CD14-positive monocyte (primary cell): ENCODE results near the gene FOXE1. TPM values are rescaled to one million over a fixed set of nuclear protein-coding genes. Genes with fewer than 3 reads are reported as not detected.
A peak's percentile ranks its signal among the peaks of the same experiment; 100 is the strongest.

Experiments
- DNase-seq, 3 donors: peaks; one replicate each; pipeline ENCODE4 v3.0.0-alpha.2; 2011 to 2022
- H2AFZ ChIP-seq: 2 replicates; pipeline ENCODE4 v1.6.0; 2012; ENCODE audit warnings: mild to moderate bottlenecking, low read depth, low read length, inconsistent platforms; ENCODE audit not compliant: insufficient read depth, poor library complexity, severe bottlenecking
- H3K27ac ChIP-seq, 2 donors: 1 replicate in 1 of 2; 2 replicates in 1 of 2; pipeline ENCODE4 v1.5.1; 2012 to 2013; ENCODE audit warnings: low read length in 2 of 2, control low read depth in 1 of 2, inconsistent platforms in 1 of 2, low read depth in 1 of 2, mild to moderate bottlenecking in 1 of 2
- H3K27me3 ChIP-seq, 2 donors: one replicate each; pipeline versions ENCODE4 v1.6.0 to v1.6.1; 2011 to 2013; ENCODE audit warnings: low read length in 2 of 2; ENCODE audit not compliant: control insufficient read depth in 2 of 2, insufficient read depth in 2 of 2
- H3K36me3 ChIP-seq, 2 donors: replicated peaks in 1 of 2; 1 replicate in 1 of 2; 2 replicates in 1 of 2; pipeline versions ENCODE4 v1.5.1 to v1.6.1; 2012 to 2013; ENCODE audit warnings: low read length in 2 of 2, control low read depth in 1 of 2, inconsistent platforms in 1 of 2, mild to moderate bottlenecking in 1 of 2; ENCODE audit not compliant: insufficient read depth in 2 of 2, control insufficient read depth in 1 of 2
- H3K4me1 ChIP-seq, 2 donors: 1 replicate in 1 of 2; 2 replicates in 1 of 2; pipeline versions ENCODE4 v1.5.1 to v1.6.1; 2012 to 2013; ENCODE audit warnings: low read length in 2 of 2, control low read depth in 1 of 2, inconsistent platforms in 1 of 2, mild to moderate bottlenecking in 1 of 2, moderate library complexity in 1 of 2; ENCODE audit not compliant: insufficient read depth in 2 of 2, control insufficient read depth in 1 of 2
- H3K4me2 ChIP-seq: replicated peaks from 2 replicates; pipeline ENCODE3; 2012; ENCODE audit warnings: low read length, moderate library complexity, mild to moderate bottlenecking; ENCODE audit not compliant: poor library complexity, severe bottlenecking; ENCODE audit errors: extremely low read depth
- H3K4me3 ChIP-seq, 3 experiments: fragments of 200-600 bp in 1 of 3; sonication (generic) in 1 of 3; replicated peaks in 1 of 3; 1 replicate in 2 of 3; 2 replicates in 1 of 3; pipeline ENCODE4 v1.5.1; 2011 to 2013; ENCODE audit warnings: low read length in 3 of 3, mild to moderate bottlenecking in 3 of 3, control low read depth in 2 of 3, low read depth in 2 of 3, inconsistent platforms in 1 of 3, moderate library complexity in 1 of 3
- H3K79me2 ChIP-seq: 2 replicates; pipeline ENCODE4 v1.6.0; 2012; ENCODE audit warnings: mild to moderate bottlenecking, control low read depth, inconsistent platforms, low read length, moderate library complexity; ENCODE audit not compliant: insufficient read depth
- H3K9ac ChIP-seq: 2 replicates; pipeline ENCODE4 v1.6.0; 2017; ENCODE audit warnings: low read length, mild to moderate bottlenecking; ENCODE audit not compliant: insufficient read depth, poor library complexity, severe bottlenecking
- H3K9me3 ChIP-seq, 2 donors: replicated peaks in 1 of 2; 1 replicate in 1 of 2; 2 replicates in 1 of 2; pipeline versions ENCODE4 v1.5.1 to v1.6.1; 2012 to 2013; ENCODE audit warnings: low read length in 2 of 2, control low read depth in 1 of 2; ENCODE audit not compliant: control insufficient read depth in 1 of 2, insufficient read depth in 1 of 2
- H4K20me1 ChIP-seq: 2 replicates; pipeline ENCODE4 v1.6.0; 2012; ENCODE audit warnings: mild to moderate bottlenecking, low read length, control low read depth, moderate library complexity; ENCODE audit not compliant: insufficient read depth
- H3K27ac Mint-ChIP-seq, 7 donors: one replicate each; pipeline ENCODE4 v1.8.0; 2020; ENCODE audit warnings: mild to moderate bottlenecking in 7 of 7, mixed read lengths in 7 of 7, moderate library complexity in 6 of 7, inconsistent platforms in 2 of 7
- H3K27me3 Mint-ChIP-seq, 3 donors: one replicate each; pipeline ENCODE4 v1.8.0; 2021 to 2022; ENCODE audit warnings: low read depth in 3 of 3, mild to moderate bottlenecking in 3 of 3, mixed read lengths in 3 of 3, moderate library complexity in 3 of 3, inconsistent platforms in 1 of 3
- H3K36me3 Mint-ChIP-seq, 2 donors: one replicate each; pipeline ENCODE4 v1.8.0; 2020; ENCODE audit warnings: mixed read lengths in 2 of 2, inconsistent platforms in 1 of 2, mild to moderate bottlenecking in 1 of 2
- H3K4me1 Mint-ChIP-seq: one replicate; pipeline ENCODE4 v1.8.0; 2020; ENCODE audit warnings: mild to moderate bottlenecking, mixed read lengths
- H3K4me3 Mint-ChIP-seq, 2 donors: one replicate each; pipeline ENCODE4 v1.8.0; 2020; ENCODE audit warnings: mild to moderate bottlenecking in 2 of 2, mixed read lengths in 2 of 2, moderate library complexity in 1 of 2
- H3K9me3 Mint-ChIP-seq, 7 donors: one replicate each; pipeline ENCODE4 v1.8.0; 2020 to 2022; ENCODE audit warnings: mixed read lengths in 7 of 7, mild to moderate bottlenecking in 6 of 7, moderate library complexity in 6 of 7, inconsistent platforms in 2 of 7
- WGBS: methylation state at CpG from one replicate; pipeline ENCODE4 v1.1.5; 2013; ENCODE audit warnings: missing lambda C conversion rate; ENCODE audit not compliant: insufficient coverage; 5-methylcytosine and 5-hydroxymethylcytosine counted together
- intact Hi-C, 2 donors: fragments of 100-400 bp; cut with micrococcal nuclease; formaldehyde crosslinking; loops; one replicate each; pipeline versions ENCODE4 v1.15.0 to v1.15.1; 2023
- polyA plus RNA-seq, 3 donors: library from polyadenylated mRNA; depleted of rRNA in 1 of 3; unstranded in 2 of 3; stranded (reverse) in 1 of 3; fragments of 300-500 nt in 2 of 3; fragments of >200 nt in 1 of 3; fragmentation: Illumina TruSeq in 2 of 3; gene quantifications; 1 replicate in 2 of 3; 2 replicates in 1 of 3; pipeline ENCODE4 v1.2.3, GENCODE V29; 2012 to 2021
- TF ChIP-seq, protein P1 (sequence below): fragments of 200-600 bp; IDR thresholded peaks from one replicate; pipeline ENCODE4 v1.8.0; 2022; ENCODE audit warnings: antibody characterized with exemption, mild to moderate bottlenecking

FOXE1 gene
- polyA plus RNA-seq, 3 donors: 0.01 TPM; not detected in 2

DNA sequence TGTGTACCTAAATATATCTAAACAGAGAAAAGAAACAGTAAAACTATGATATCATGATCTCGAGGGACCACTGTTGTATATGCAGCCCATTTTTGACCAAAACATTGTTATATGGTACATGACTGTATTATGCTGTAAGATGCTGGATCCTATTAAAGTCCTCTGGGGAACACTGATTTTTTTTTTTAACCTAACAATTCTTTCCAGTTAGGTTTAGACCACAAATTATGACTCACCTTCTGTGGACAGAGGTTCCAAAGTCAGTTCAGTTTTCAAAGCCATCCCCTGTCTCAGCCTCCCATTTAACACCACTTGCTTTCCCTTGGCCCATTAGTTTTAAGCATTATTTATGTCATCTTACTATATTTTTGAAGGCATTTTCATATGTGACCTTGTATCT is 42.2 kb downstream of the FOXE1 start:
- Mint-ChIP-seq H3K4me3 (no peak overlapping the region), H3K27ac (no peak overlapping the region), H3K4me1 (peaks cover 4% of the 10 kb centered on the region), H3K27me3 (peaks cover 0 to 6% (median 0%) of the 10 kb centered on the region in 3 donors), H3K36me3 (peaks cover 22 to 29% of the 10 kb centered on the region in 2 donors), H3K9me3 (peaks cover 0 to 6% (median 0%) of the 10 kb centered on the region in 7 donors)
- intact Hi-C loops: loop anchor here in 1 of 2 donors (10.0 kb wide), 1 partner anchor 140 kb away; no protein-coding TSS in a partner anchor
- Histone ChIP-seq H4K20me1 (no peaks in the 10 kb centered on the region), H3K4me2 (no peak overlapping the region), H3K79me2 (peaks cover 2% of the 10 kb centered on the region), H3K9me3 (no peaks in the 10 kb centered on the region), H3K4me3 (no peak overlapping the region), H3K36me3 (peaks cover 0 to 12% of the 10 kb centered on the region in 2 donors), H3K27ac (no peak overlapping the region), H3K4me1 (no peaks in the 10 kb centered on the region), H3K9ac (no peak overlapping the region), H2AFZ (no peak overlapping the region), H3K27me3 (no peaks in the 10 kb centered on the region)
- TF ChIP-seq, protein P1, sequence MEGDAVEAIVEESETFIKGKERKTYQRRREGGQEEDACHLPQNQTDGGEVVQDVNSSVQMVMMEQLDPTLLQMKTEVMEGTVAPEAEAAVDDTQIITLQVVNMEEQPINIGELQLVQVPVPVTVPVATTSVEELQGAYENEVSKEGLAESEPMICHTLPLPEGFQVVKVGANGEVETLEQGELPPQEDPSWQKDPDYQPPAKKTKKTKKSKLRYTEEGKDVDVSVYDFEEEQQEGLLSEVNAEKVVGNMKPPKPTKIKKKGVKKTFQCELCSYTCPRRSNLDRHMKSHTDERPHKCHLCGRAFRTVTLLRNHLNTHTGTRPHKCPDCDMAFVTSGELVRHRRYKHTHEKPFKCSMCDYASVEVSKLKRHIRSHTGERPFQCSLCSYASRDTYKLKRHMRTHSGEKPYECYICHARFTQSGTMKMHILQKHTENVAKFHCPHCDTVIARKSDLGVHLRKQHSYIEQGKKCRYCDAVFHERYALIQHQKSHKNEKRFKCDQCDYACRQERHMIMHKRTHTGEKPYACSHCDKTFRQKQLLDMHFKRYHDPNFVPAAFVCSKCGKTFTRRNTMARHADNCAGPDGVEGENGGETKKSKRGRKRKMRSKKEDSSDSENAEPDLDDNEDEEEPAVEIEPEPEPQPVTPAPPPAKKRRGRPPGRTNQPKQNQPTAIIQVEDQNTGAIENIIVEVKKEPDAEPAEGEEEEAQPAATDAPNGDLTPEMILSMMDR: no peak
- no peak for DNase-seq
- no CpG with 5 or more reads among the region's 1 CpG for WGBS

DNA sequence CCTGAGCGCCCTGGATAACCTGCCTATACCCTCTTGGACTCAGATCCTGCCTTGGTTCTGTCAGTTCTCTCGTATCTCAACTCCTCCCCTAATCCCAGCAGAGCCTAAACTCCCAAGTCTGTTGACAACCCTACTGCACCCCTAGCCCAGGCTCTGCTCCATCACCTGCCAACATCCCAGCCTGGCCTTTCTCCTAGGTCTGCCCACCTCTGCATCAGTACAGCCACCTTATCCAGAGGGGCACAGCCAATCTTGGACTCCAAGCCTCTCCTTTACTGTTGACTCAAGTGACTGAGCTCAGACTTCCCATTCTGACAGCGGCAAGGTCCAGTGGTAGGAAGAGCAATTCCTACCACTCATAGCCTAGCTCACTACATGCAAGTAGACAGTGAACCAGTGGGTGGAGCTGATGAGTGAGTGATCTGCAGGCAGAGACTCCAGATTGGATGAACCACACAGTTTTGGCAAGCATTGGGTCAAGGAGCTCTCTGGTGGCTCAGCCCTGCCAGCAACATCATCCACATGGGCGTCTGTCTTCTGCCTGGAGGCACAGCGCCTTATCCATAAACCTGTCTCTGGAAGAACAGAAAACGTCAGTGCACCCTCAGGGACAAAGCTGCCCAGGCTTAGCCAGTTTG is 42.8 kb downstream of the FOXE1 start:
- H3K4me1 ChIP-seq: no peaks in the 10 kb centered on the region
- Mint-ChIP-seq H3K27ac (peak overlapping the region in 1 of 7 donors; percentile 23), H3K27me3 (peaks cover 0 to 6% (median 0%) of the 10 kb centered on the region in 3 donors), H3K4me1 (peaks cover 4% of the 10 kb centered on the region), H3K9me3 (peaks cover 0 to 6% (median 0%) of the 10 kb centered on the region in 7 donors), H3K4me3 (no peak overlapping the region), H3K36me3 (peaks cover 28 to 33% of the 10 kb centered on the region in 2 donors)
- H3K9ac ChIP-seq: no peak overlapping the region
- intact Hi-C loops: loop anchor here in 1 of 2 donors (10.0 kb wide), 1 partner anchor 139 kb away; no protein-coding TSS in a partner anchor
- H3K4me3 ChIP-seq: no peak overlapping the region
- WGBS: 92% methylated on average over 3 of the region's 6 CpGs
- no peak overlapping the region for H2AFZ ChIP-seq
- no peak overlapping the region for H3K4me2 ChIP-seq
- peak; percentile 39 to 62 (median 40) for DNase-seq
- H3K36me3 ChIP-seq: peaks cover 0 to 17% of the 10 kb centered on the region in 2 donors
- TF ChIP-seq, protein P1: peak; percentile 55
- no peaks in the 10 kb centered on the region for H3K27me3 ChIP-seq
- peaks cover 8% of the 10 kb centered on the region for H3K79me2 ChIP-seq
- no peaks in the 10 kb centered on the region for H3K9me3 ChIP-seq
- H3K27ac ChIP-seq: no peak overlapping the region
- H4K20me1 ChIP-seq: peaks cover 6% of the 10 kb centered on the region
